K562 (cell line): ENCODE measurements around the gene RCOR1. TPM values are rescaled to one million over a fixed set of nuclear protein-coding genes. Genes with fewer than 3 reads are reported as not detected.
A peak's percentile ranks its signal among the peaks of the same experiment; 100 is the strongest.

Experiments used
- ATAC-seq: fragments of 200-7000 bp; cut with Tn5 transposase; 3 replicates; pipeline ENCODE4 v1.9.1; 2020; ENCODE audit warnings: moderate library complexity
- BruUV-seq: library from RNA; stranded (reverse); fragments of 400-500 nt; replicated peaks from 2 replicates; lab custom pipeline; 2021; lab: Mats Ljungman, UMichigan
- CTCF ChIA-PET: fragments of 300-600 bp; formaldehyde crosslinking; extraction: SDS; loops from one replicate; lab custom pipeline; 2021; ENCODE audit warnings: low intra/inter-chr PET ratio; lab: Yijun Ruan, JAX
- POLR2A ChIA-PET: fragments of 300-600, 350-650 bp; sonication (Branson Sonifier 250); formaldehyde crosslinking; extraction: SDS; loops from one replicate; lab custom pipeline; 2021; ENCODE audit warnings: antibody characterized with exemption, inconsistent platforms; lab: Yijun Ruan, JAX
- DNase-seq, 4 experiments: peaks; one replicate each; pipeline versions ENCODE4 v3.0.0 to v3.0.0-alpha.2; 2011 to 2018; ENCODE audit warnings: low spot score in 3 of 4, mixed read lengths in 3 of 4; ENCODE audit errors: extremely low read depth in 1 of 4
- FAIRE-seq: peaks from 2 replicates; lab custom pipeline; 2011; peaks lifted over from hg19 to GRCh38; lab: Jason Lieb, UNC
- H2AFZ ChIP-seq: 2 replicates; pipeline ENCODE4 v1.6.0; 2011; ENCODE audit warnings: low read depth, low read length, control low read depth, inconsistent platforms
- H3K27ac ChIP-seq: fragments of 200-600 bp; 3 replicates; pipeline ENCODE4 v1.8.0; 2011; ENCODE audit warnings: low read depth, mild to moderate bottlenecking, control low read depth, inconsistent platforms, low read length, moderate library complexity, mixed read lengths; ENCODE audit errors: extremely low read depth
- H3K27me3 ChIP-seq, 2 experiments: fragments of 300-600 bp in 1 of 2; 2 replicates in 1 of 2; 3 replicates in 1 of 2; pipeline versions ENCODE4 v1.6.0 to v1.8.0; 2011; ENCODE audit warnings: inconsistent platforms in 2 of 2, low read length in 2 of 2, mild to moderate bottlenecking in 1 of 2, mixed read lengths in 1 of 2, moderate library complexity in 1 of 2; ENCODE audit not compliant: control insufficient read depth in 2 of 2, insufficient read depth in 2 of 2
- H3K36me3 ChIP-seq: fragments of 300-600 bp; 3 replicates; pipeline ENCODE4 v1.8.0; 2011; ENCODE audit warnings: mild to moderate bottlenecking, low read length, inconsistent platforms; ENCODE audit not compliant: control insufficient read depth, insufficient read depth
- H3K4me1 ChIP-seq, 2 experiments: fragments of 200-600 bp in 1 of 2; replicated peaks in 1 of 2; 2 replicates in 1 of 2; 3 replicates in 1 of 2; pipeline versions ENCODE4 v1.5.1 to v1.8.0; 2011; ENCODE audit warnings: inconsistent platforms in 2 of 2, low read length in 2 of 2, mild to moderate bottlenecking in 1 of 2, mixed read lengths in 1 of 2, moderate library complexity in 1 of 2; ENCODE audit not compliant: control insufficient read depth in 2 of 2, insufficient read depth in 2 of 2
- H3K4me2 ChIP-seq: 2 replicates; pipeline ENCODE4 v1.6.1; 2011; ENCODE audit warnings: low read length, control low read depth, inconsistent platforms, mixed read lengths; ENCODE audit not compliant: insufficient read depth
- H3K4me3 ChIP-seq: fragments of 200-600 bp; sonication (generic), shearing (Covaris generic); 2 replicates; pipeline ENCODE4 v1.5.1; 2016; ENCODE audit warnings: control low read depth, inconsistent platforms
- H3K79me2 ChIP-seq: fragments of 200-600 bp; 3 replicates; pipeline ENCODE4 v1.8.0; 2011; ENCODE audit warnings: low read length, inconsistent platforms; ENCODE audit not compliant: control insufficient read depth, insufficient read depth
- H3K9ac ChIP-seq, 2 experiments: 2 replicates each; pipeline versions ENCODE4 v1.6.0 to v1.6.1; 2011; ENCODE audit warnings: low read depth in 2 of 2, low read length in 2 of 2, control low read depth in 1 of 2, inconsistent platforms in 1 of 2, mild to moderate bottlenecking in 1 of 2, mixed read lengths in 1 of 2; ENCODE audit not compliant: insufficient read depth in 1 of 2
- H3K9me1 ChIP-seq: one replicate; pipeline ENCODE4 v1.6.0; 2011; ENCODE audit warnings: inconsistent platforms, mild to moderate bottlenecking, low read length, moderate library complexity; ENCODE audit not compliant: control insufficient read depth, insufficient read depth
- H3K9me3 ChIP-seq: replicated peaks from 2 replicates; pipeline ENCODE4 v1.5.1; 2011; ENCODE audit warnings: low read depth, low read length, inconsistent platforms; ENCODE audit not compliant: control insufficient read depth, insufficient read depth
- H4K20me1 ChIP-seq: replicated peaks from 2 replicates; pipeline ENCODE4 v1.6.1; 2011; ENCODE audit warnings: low read length, inconsistent platforms, mixed read lengths; ENCODE audit not compliant: control insufficient read depth, insufficient read depth
- DNMT1 ChIP-seq: fragments of 450-650 bp; IDR thresholded peaks from 2 replicates; pipeline ENCODE4 v1.6.1; 2016; ENCODE audit warnings: antibody characterized with exemption, mild to moderate bottlenecking
- NFE2L1 ChIP-seq: fragments of 450-650 bp; IDR thresholded peaks from 2 replicates; pipeline ENCODE4 v1.6.1; 2016; ENCODE audit warnings: missing genetic modification characterization, low read depth, mild to moderate bottlenecking, missing compliant biosample characterization, moderate library complexity, borderline replicate concordance
- SIN3B ChIP-seq: fragments of 450-650 bp; IDR thresholded peaks from 2 replicates; pipeline ENCODE4 v1.6.1; 2017; ENCODE audit warnings: low read depth, mild to moderate bottlenecking, moderate library complexity
- SUPT5H ChIP-seq: fragments of 450-650 bp; IDR thresholded peaks from 2 replicates; pipeline ENCODE4 v1.6.1; 2016
- WHSC1 ChIP-seq: IDR thresholded peaks from one replicate; pipeline ENCODE4 v1.6.1; 2012; ENCODE audit warnings: low read length, control low read depth, inconsistent platforms
- ZNF146 ChIP-seq: IDR thresholded peaks from one replicate; pipeline ENCODE4 v1.6.1; 2018; ENCODE audit warnings: missing compliant biosample characterization; ENCODE audit not compliant: unreplicated experiment
- WGBS: fragments of 100-300 bp; shearing (Covaris generic); methylation state at CpG from one replicate; pipeline ENCODE4 v1.1.6; 2016; ENCODE audit warnings: low coverage, mixed read lengths; ENCODE audit not compliant: insufficient coverage; ENCODE audit errors: missing lambda C conversion rate; 5-methylcytosine and 5-hydroxymethylcytosine counted together
- in situ Hi-C: fragments of 300-500 bp; cut with MboI; formaldehyde crosslinking; loops from 4 replicates; pipeline ENCODE4 v1.15.0; 2018; ENCODE audit warnings: inconsistent platforms, mixed read lengths
- intact Hi-C: fragments of 100-400 bp; cut with micrococcal nuclease; formaldehyde crosslinking; loops from 2 replicates; pipeline ENCODE4 v1.14.2; 2022
- polyA plus RNA-seq, 8 experiments: library from polyadenylated mRNA; depleted of rRNA in 4 of 8; stranded (reverse) in 5 of 8; unstranded in 3 of 8; fragments of >200 nt; fragmentation: Nextera tagmentation in 2 of 8; fragmentation: Illumina TruSeq in 1 of 8; extraction: Ambion mirVana in 2 of 8; extraction: Trizol in 1 of 8; gene quantifications; 2 replicates each; pipeline versions ENCODE4 v1.2.1 to v1.2.3, GENCODE V29; 2011 to 2014; ENCODE audit warnings: inconsistent platforms in 1 of 8, missing spikeins in 1 of 8
- total RNA-seq, 7 experiments: library from RNA; depleted of rRNA in 6 of 7; stranded (reverse); fragments of >200 nt in 6 of 7; fragmentation: Illumina TruSeq in 2 of 7; extraction: Trizol in 2 of 7; gene quantifications; 2 replicates each; pipeline versions ENCODE4 v1.2.1 to v1.2.3, GENCODE V29; 2011 to 2021; ENCODE audit warnings: low replicate concordance in 1 of 7

Gene RCOR1
- total and polyA plus RNA-seq, 9 of the 15 experiments (the other 6 are each of a cell fraction or from before 2014, with no cell fraction given): 8.5 to 47.9 (median 20.9) TPM

GRCh38 chr14:102575160-102575845 lies 17.1 kb upstream of the RCOR1 start:
- ChIA-PET POLR2A (interaction anchor here (0.7 to 1.6 kb wide), 4 partner anchors 16 to 142 kb away, joined by 3 to 7 read pairs (median 4); no protein-coding TSS in a partner anchor), CTCF (no interaction called here)
- peaks cover 20 to 29% of the 10 kb centered on the region in 2 experiments for H3K4me1 ChIP-seq
- ATAC-seq: no peak
- intact Hi-C loops (no loop called here), in situ Hi-C loops (no loop called here)
- peak overlapping the region in 1 of 2 experiments; percentile 50; a peak in 1 of 4 replicates for H3K9ac ChIP-seq
- no peaks in the 10 kb centered on the region for H3K9me1 ChIP-seq
- no peaks in the 10 kb centered on the region for H3K9me3 ChIP-seq
- no peaks in the 10 kb centered on the region for H4K20me1 ChIP-seq
- no peaks in the 10 kb centered on the region for H3K27me3 ChIP-seq
- no peak overlapping the region for H3K27ac ChIP-seq
- H3K79me2 ChIP-seq: no peaks in the 10 kb centered on the region
- peak overlapping the region; percentile 80 for H2AFZ ChIP-seq
- no peak for DNase-seq
- 58% methylated on average over 13 of the region's 15 CpGs for WGBS
- no peak overlapping the region for H3K4me2 ChIP-seq
- no peak overlapping the region for H3K4me3 ChIP-seq
- BruUV-seq: no TSS peak
- no peak for FAIRE-seq
- TF ChIP-seq WHSC1 (no peak), SIN3B (no peak), SUPT5H (no peak), NFE2L1 (no peak), ZNF146 (CRISPR knock-in tag) (no peak), DNMT1 (no peak)
- H3K36me3 ChIP-seq: no peaks in the 10 kb centered on the region
